ENCODE results near the gene MPRIP. TPM values are rescaled to one million over a fixed set of nuclear protein-coding genes. Genes with fewer than 3 reads are reported as not detected.

Gene MPRIP
- polyA plus RNA-seq, 1 of the 3 experiments (the other 2 are of a cell fraction), result 64.4 TPM

DNA sequence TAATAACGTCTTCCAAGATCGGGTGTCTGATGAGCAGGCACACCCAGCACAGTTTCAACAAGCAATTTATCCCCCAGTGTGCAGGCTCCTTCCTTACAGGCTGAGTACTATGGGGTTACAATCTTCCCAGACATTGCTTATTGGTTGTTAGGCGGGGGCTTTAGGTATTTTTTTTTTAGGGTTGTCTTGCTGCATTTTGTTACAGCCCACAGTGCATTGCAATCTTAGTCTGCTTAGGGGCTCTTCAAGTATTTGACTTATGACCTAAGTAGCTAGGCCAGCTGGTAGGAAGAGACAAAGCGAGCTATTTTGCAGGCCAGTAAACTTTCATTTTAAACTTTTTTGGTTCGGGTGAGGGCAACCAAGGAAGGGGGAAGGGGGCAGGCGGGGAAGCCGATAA lies 158.1 kb downstream of the MPRIP start:
- no peak overlapping the region for H3K27ac ChIP-seq (ENCODE audit: low read depth in 2 of 2, low read length in 1 of 2)
- POLR2A ChIA-PET, result interaction anchor here (0.6 kb wide), 1 partner anchor 194 kb away, joined by 3 read pairs; no protein-coding TSS in a partner anchor

DNA sequence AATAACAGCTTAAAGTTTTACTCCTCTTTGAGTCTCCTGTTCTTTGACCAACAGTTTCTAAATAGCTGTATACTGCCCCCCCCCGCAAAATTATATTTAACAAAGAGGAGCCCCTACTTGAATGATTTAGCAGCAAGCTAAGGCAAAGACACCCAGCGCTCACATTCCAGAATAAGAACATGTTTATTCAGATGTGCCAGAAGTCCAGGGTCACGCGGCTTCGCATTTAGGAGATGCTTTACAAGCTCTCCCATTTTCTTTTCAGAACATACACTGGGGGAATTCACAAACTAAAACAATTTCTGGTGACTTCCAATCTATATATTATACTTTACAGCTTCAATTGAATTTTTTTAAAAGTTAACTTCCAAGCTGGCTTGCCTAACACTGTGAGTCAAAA lies 158.6 kb downstream of the MPRIP start:
- no peak for DNase-seq
- no peak overlapping the region for H3K9ac ChIP-seq
- H3K36me3 ChIP-seq (replicated peaks in 1 of 2; ENCODE audit: control insufficient read depth in 1 of 2, insufficient read depth in 2 of 2, low read length in 1 of 2), result peaks cover 0 to 2% of the 10 kb centered on the region in 2 experiments
- H3F3A ChIP-seq (replicated peaks; ENCODE audit: insufficient read depth), result peaks cover 9% of the 10 kb centered on the region
- POLR2A ChIA-PET, result interaction anchor here (0.6 kb wide), 1 partner anchor 194 kb away, joined by 3 read pairs; no protein-coding TSS in a partner anchor
- H4K20me1 ChIP-seq (ENCODE audit: insufficient read depth), result no peaks in the 10 kb centered on the region
- peaks cover 20% of the 10 kb centered on the region in 2 experiments; a peak in 3 of 4 replicates for H3K4me1 ChIP-seq (ENCODE audit: control insufficient read depth in 1 of 2, insufficient read depth in 2 of 2, low read depth in 1 of 2, low read length in 1 of 2)
- H3K4me2 ChIP-seq, result no peak overlapping the region
- H3K79me2 ChIP-seq (ENCODE audit: insufficient read depth), result peaks cover 12% of the 10 kb centered on the region; the same call in 1 of the 2 replicates
- WGBS (ENCODE audit: low lambda C conversion rate), result 86% methylated on average over 5 of the region's 5 CpGs
- H3K4me3 ChIP-seq (ENCODE audit: low read depth in 2 of 2, low read length in 1 of 2), result no peak overlapping the region
- CTCF ChIA-PET, result interaction anchor here (1.7 kb wide), 1 partner anchor 209 kb away, joined by 6 read pairs; no protein-coding TSS in a partner anchor
- H2AFZ ChIP-seq (ENCODE audit: low read depth), result no peak overlapping the region
- H3K27me3 ChIP-seq (ENCODE audit: insufficient read depth), result no peaks in the 10 kb centered on the region
- TF ChIP-seq GABPA (IDR thresholded peaks at IDR 0.05; ENCODE audit: low read depth) (no peak), CHD2 (IDR thresholded peaks at IDR 0.05; ENCODE audit: low read length, partially characterized antibody) (no peak), RXRA (IDR thresholded peaks at IDR 0.05; ENCODE audit: borderline replicate concordance, low read depth) (no peak), EP300 (IDR thresholded peaks at IDR 0.05; ENCODE audit: borderline replicate concordance in 1 of 2, low read depth in 1 of 2, low read length in 1 of 2) (no peak), JUND (IDR thresholded peaks at IDR 0.05) (no peak)
- TF ChIP-seq, protein P1, sequence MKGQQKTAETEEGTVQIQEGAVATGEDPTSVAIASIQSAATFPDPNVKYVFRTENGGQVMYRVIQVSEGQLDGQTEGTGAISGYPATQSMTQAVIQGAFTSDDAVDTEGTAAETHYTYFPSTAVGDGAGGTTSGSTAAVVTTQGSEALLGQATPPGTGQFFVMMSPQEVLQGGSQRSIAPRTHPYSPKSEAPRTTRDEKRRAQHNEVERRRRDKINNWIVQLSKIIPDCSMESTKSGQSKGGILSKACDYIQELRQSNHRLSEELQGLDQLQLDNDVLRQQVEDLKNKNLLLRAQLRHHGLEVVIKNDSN (IDR thresholded peaks at IDR 0.05; ENCODE audit: borderline replicate concordance, low read depth), result no peak
- no peaks in the 10 kb centered on the region for H3K9me2 ChIP-seq
- no peak overlapping the region for H3K27ac ChIP-seq (ENCODE audit: low read depth in 2 of 2, low read length in 1 of 2)
- no peaks in the 10 kb centered on the region for H3K9me3 ChIP-seq

More for the DNA sequence above, 158.1 kb downstream of the MPRIP start:
- H3K4me1 ChIP-seq (ENCODE audit: control insufficient read depth in 1 of 2, insufficient read depth in 2 of 2, low read depth in 1 of 2, low read length in 1 of 2), result peaks cover 15% of the 10 kb centered on the region in 2 experiments; a peak in 3 of 4 replicates
- no peaks in the 10 kb centered on the region for H4K20me1 ChIP-seq (ENCODE audit: insufficient read depth)
- H3K9ac ChIP-seq, result no peak overlapping the region
- peaks cover 0 to 2% of the 10 kb centered on the region in 2 experiments for H3K36me3 ChIP-seq (replicated peaks in 1 of 2; ENCODE audit: control insufficient read depth in 1 of 2, insufficient read depth in 2 of 2, low read length in 1 of 2)
- WGBS (ENCODE audit: low lambda C conversion rate), result 97% methylated on average over 7 of the region's 7 CpGs
- no peak overlapping the region for H3K4me3 ChIP-seq (ENCODE audit: low read depth in 2 of 2, low read length in 1 of 2)
- H3K27me3 ChIP-seq (ENCODE audit: insufficient read depth), result no peaks in the 10 kb centered on the region
- H3K79me2 ChIP-seq (ENCODE audit: insufficient read depth), result peaks cover 12% of the 10 kb centered on the region; the same call in 1 of the 2 replicates
- TF ChIP-seq JUND (IDR thresholded peaks at IDR 0.05) (no peak), GATA2 (CRISPR knock-in tag; IDR thresholded peaks at IDR 0.05) (no peak), RFX5 (IDR thresholded peaks at IDR 0.05; ENCODE audit: low read length) (no peak), ELF1 (IDR thresholded peaks at IDR 0.05) (no peak)
- no peak overlapping the region for H2AFZ ChIP-seq (ENCODE audit: low read depth)
- peaks cover 9% of the 10 kb centered on the region for H3F3A ChIP-seq (replicated peaks; ENCODE audit: insufficient read depth)
- H3K9me2 ChIP-seq, result no peaks in the 10 kb centered on the region
- H3K9me3 ChIP-seq, result no peaks in the 10 kb centered on the region
- H3K4me2 ChIP-seq, result no peak overlapping the region
- CTCF ChIA-PET, result interaction anchor here (1.7 kb wide), 1 partner anchor 208 kb away, joined by 6 read pairs; no protein-coding TSS in a partner anchor
- no peak for DNase-seq

DNA sequence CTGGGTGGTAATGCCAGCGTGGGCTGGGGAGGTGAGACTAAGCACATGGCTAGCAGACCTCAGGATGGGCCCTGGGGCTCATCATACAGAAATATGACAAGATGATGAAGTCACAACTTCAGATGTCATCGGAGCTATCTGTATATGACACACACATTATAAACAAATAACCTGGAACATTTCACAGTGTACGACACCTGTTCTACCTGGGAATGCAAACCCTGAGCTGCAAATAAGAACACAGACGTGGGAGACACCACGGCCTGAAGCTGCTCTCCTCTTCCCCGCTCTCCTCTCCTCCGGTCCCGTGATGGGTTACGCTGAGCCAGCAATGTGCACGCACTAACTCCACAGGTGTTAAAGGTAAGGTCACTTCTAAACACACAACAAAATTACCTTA lies 159.0 kb downstream of the MPRIP start:
- Histone ChIP-seq H3F3A (replicated peaks; ENCODE audit: insufficient read depth) (peaks cover 8% of the 10 kb centered on the region), H3K9me3 (no peaks in the 10 kb centered on the region), H3K9ac (no peak overlapping the region), H3K4me3 (ENCODE audit: low read depth in 2 of 2, low read length in 1 of 2) (no peak overlapping the region), H3K4me2 (no peak overlapping the region), H3K27ac (ENCODE audit: low read depth in 2 of 2, low read length in 1 of 2) (no peak overlapping the region), H3K36me3 (replicated peaks in 1 of 2; ENCODE audit: control insufficient read depth in 1 of 2, insufficient read depth in 2 of 2, low read length in 1 of 2) (peaks cover 0 to 2% of the 10 kb centered on the region in 2 experiments), H3K9me2 (no peaks in the 10 kb centered on the region), H3K4me1 (ENCODE audit: control insufficient read depth in 1 of 2, insufficient read depth in 2 of 2, low read depth in 1 of 2, low read length in 1 of 2) (peaks cover 20 to 24% of the 10 kb centered on the region in 2 experiments; a peak in 3 of 4 replicates), H4K20me1 (ENCODE audit: insufficient read depth) (no peaks in the 10 kb centered on the region), H3K27me3 (ENCODE audit: insufficient read depth) (no peaks in the 10 kb centered on the region), H2AFZ (ENCODE audit: low read depth) (no peak overlapping the region), H3K79me2 (ENCODE audit: insufficient read depth) (peaks cover 12% of the 10 kb centered on the region; the same call in 1 of the 2 replicates)
- ChIA-PET POLR2A (interaction anchor here (0.6 kb wide), 1 partner anchor 836 kb away, joined by 3 read pairs; no protein-coding TSS in a partner anchor), CTCF (no interaction called here)
- DNase-seq, result no peak
- WGBS (ENCODE audit: low lambda C conversion rate), result 84% methylated on average over 10 of the region's 10 CpGs
- TF ChIP-seq, protein P2, sequence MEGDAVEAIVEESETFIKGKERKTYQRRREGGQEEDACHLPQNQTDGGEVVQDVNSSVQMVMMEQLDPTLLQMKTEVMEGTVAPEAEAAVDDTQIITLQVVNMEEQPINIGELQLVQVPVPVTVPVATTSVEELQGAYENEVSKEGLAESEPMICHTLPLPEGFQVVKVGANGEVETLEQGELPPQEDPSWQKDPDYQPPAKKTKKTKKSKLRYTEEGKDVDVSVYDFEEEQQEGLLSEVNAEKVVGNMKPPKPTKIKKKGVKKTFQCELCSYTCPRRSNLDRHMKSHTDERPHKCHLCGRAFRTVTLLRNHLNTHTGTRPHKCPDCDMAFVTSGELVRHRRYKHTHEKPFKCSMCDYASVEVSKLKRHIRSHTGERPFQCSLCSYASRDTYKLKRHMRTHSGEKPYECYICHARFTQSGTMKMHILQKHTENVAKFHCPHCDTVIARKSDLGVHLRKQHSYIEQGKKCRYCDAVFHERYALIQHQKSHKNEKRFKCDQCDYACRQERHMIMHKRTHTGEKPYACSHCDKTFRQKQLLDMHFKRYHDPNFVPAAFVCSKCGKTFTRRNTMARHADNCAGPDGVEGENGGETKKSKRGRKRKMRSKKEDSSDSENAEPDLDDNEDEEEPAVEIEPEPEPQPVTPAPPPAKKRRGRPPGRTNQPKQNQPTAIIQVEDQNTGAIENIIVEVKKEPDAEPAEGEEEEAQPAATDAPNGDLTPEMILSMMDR (IDR thresholded peaks at IDR 0.05), result no peak
- TF ChIP-seq EP300 (IDR thresholded peaks at IDR 0.05; ENCODE audit: borderline replicate concordance in 1 of 2, low read depth in 1 of 2, low read length in 1 of 2), result no peak
- TF ChIP-seq, protein P3, sequence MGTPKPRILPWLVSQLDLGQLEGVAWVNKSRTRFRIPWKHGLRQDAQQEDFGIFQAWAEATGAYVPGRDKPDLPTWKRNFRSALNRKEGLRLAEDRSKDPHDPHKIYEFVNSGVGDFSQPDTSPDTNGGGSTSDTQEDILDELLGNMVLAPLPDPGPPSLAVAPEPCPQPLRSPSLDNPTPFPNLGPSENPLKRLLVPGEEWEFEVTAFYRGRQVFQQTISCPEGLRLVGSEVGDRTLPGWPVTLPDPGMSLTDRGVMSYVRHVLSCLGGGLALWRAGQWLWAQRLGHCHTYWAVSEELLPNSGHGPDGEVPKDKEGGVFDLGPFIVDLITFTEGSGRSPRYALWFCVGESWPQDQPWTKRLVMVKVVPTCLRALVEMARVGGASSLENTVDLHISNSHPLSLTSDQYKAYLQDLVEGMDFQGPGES (IDR thresholded peaks at IDR 0.05; ENCODE audit: low read depth, low read length), result no peak
- TF ChIP-seq TEAD4 (IDR thresholded peaks at IDR 0.05; ENCODE audit: borderline replicate concordance, insufficient read depth), result no peak
- TF ChIP-seq FOXJ3 (CRISPR knock-in tag; IDR thresholded peaks at IDR 0.05), result no peak
- TF ChIP-seq FOSL2 (IDR thresholded peaks at IDR 0.05; ENCODE audit: borderline replicate concordance, low read depth), result no peak
- no peak for TF ChIP-seq RCOR1 (IDR thresholded peaks at IDR 0.05; ENCODE audit: low read length)
- TF ChIP-seq TCF12 (IDR thresholded peaks at IDR 0.05), result no peak
- TF ChIP-seq, protein P4, sequence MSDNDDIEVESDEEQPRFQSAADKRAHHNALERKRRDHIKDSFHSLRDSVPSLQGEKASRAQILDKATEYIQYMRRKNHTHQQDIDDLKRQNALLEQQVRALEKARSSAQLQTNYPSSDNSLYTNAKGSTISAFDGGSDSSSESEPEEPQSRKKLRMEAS (IDR thresholded peaks at IDR 0.05; ENCODE audit: low read depth), result no peak
- TF ChIP-seq TAF1 (IDR thresholded peaks at IDR 0.05; ENCODE audit: borderline replicate concordance, low read depth, low read length), result no peak
- no peak for TF ChIP-seq GABPA (IDR thresholded peaks at IDR 0.05; ENCODE audit: low read depth)
- no peak for TF ChIP-seq GATA2 (CRISPR knock-in tag; IDR thresholded peaks at IDR 0.05)
